B cell (primary cell): ENCODE measurements around the gene IL4. TPM values are rescaled to one million over a fixed set of nuclear protein-coding genes. Genes with fewer than 3 reads are reported as not detected.

Experiments used
- ATAC-seq: fragments of 200-7000 bp; cut with Tn5 transposase; one replicate; pipeline ENCODE4 v1.10.0; 2021; ENCODE audit warnings: low read depth, mild to moderate bottlenecking, moderate number of reproducible peaks, moderate library complexity
- CTCF ChIA-PET: fragments of 350-600 bp; sonication (Branson Sonifier 250); formaldehyde crosslinking; loops from one replicate; lab custom pipeline; 2021; ENCODE audit warnings: antibody characterized with exemption, inconsistent platforms; lab: Charles Lee
- POLR2A ChIA-PET: fragments of 350-600 bp; sonication (Branson Sonifier 250); formaldehyde crosslinking; loops from one replicate; lab custom pipeline; 2021; ENCODE audit warnings: antibody characterized with exemption; lab: Charles Lee
- DNase-seq: peaks from one replicate; pipeline ENCODE4 v3.0.0; 2013
- H2AFZ ChIP-seq: 2 replicates; pipeline ENCODE4 v1.6.1; 2012; ENCODE audit warnings: mild to moderate bottlenecking, low read depth, low read length; ENCODE audit not compliant: insufficient read depth, poor library complexity, severe bottlenecking
- H3K27ac ChIP-seq, 2 donors: 1 replicate in 1 of 2; 2 replicates in 1 of 2; pipeline ENCODE4 v1.5.1; 2012 to 2013; ENCODE audit warnings: low read length in 2 of 2, mild to moderate bottlenecking in 2 of 2, moderate library complexity in 1 of 2
- H3K27me3 ChIP-seq, 4 experiments: fragments of 200-600 bp in 1 of 4; sonication (generic) in 1 of 4; replicated peaks in 1 of 4; 1 replicate in 2 of 4; 2 replicates in 2 of 4; pipeline versions ENCODE4 v1.6.1 to v1.7.0; 2013 to 2016; ENCODE audit warnings: low read length in 3 of 4, mild to moderate bottlenecking in 2 of 4, mixed read lengths in 1 of 4, moderate library complexity in 1 of 4; ENCODE audit not compliant: insufficient read depth in 4 of 4, control insufficient read depth in 3 of 4; ENCODE audit errors: control extremely low read depth in 1 of 4
- H3K36me3 ChIP-seq, 2 experiments: replicated peaks in 1 of 2; 1 replicate in 1 of 2; 2 replicates in 1 of 2; pipeline versions ENCODE4 v1.6.1 to v1.7.1; 2013; ENCODE audit warnings: low read length in 1 of 2; ENCODE audit not compliant: insufficient read depth in 2 of 2, control insufficient read depth in 1 of 2; ENCODE audit errors: control extremely low read depth in 1 of 2, extremely low read depth in 1 of 2
- H3K4me1 ChIP-seq, 2 donors: fragments of 200-600 bp in 1 of 2; sonication (generic) in 1 of 2; 1 replicate in 1 of 2; 2 replicates in 1 of 2; pipeline versions ENCODE4 v1.5.1 to v1.6.1; 2013 to 2017; ENCODE audit warnings: low read length in 2 of 2; ENCODE audit not compliant: control insufficient read depth in 2 of 2, insufficient read depth in 2 of 2
- H3K4me2 ChIP-seq: replicated peaks from 2 replicates; pipeline ENCODE3; 2012; ENCODE audit warnings: mild to moderate bottlenecking, low read depth, low read length; ENCODE audit not compliant: poor library complexity, severe bottlenecking
- H3K4me3 ChIP-seq, 5 experiments: fragments of 200-600 bp in 1 of 5; sonication (generic) in 1 of 5; 1 replicate in 3 of 5; 2 replicates in 2 of 5; pipeline versions ENCODE4 v1.5.1 to v1.7.0; 2011 to 2016; ENCODE audit warnings: low read length in 4 of 5, mild to moderate bottlenecking in 4 of 5, low read depth in 2 of 5, control low read depth in 1 of 5, moderate library complexity in 1 of 5; ENCODE audit not compliant: insufficient read depth in 1 of 5; ENCODE audit errors: control extremely low read depth in 1 of 5, extremely low read depth in 1 of 5
- H3K79me2 ChIP-seq: fragments of 200-600 bp; sonication (generic); one replicate; pipeline ENCODE4 v1.6.0; 2016; ENCODE audit warnings: low read length; ENCODE audit not compliant: control insufficient read depth, insufficient read depth
- H3K9ac ChIP-seq: fragments of 200-600 bp; sonication (generic); 2 replicates; pipeline ENCODE4 v1.6.1; 2017; ENCODE audit warnings: mild to moderate bottlenecking, low read length, moderate library complexity
- H3K9me3 ChIP-seq, 3 donors: one replicate each; pipeline versions ENCODE4 v1.6.1 to v1.7.1; 2013; ENCODE audit warnings: low read length in 2 of 3; ENCODE audit not compliant: control insufficient read depth in 2 of 3, insufficient read depth in 1 of 3; ENCODE audit errors: control extremely low read depth in 1 of 3
- H4K20me1 ChIP-seq: 2 replicates; pipeline ENCODE4 v1.6.0; 2012; ENCODE audit warnings: mild to moderate bottlenecking, low read length; ENCODE audit not compliant: insufficient read depth, control insufficient read depth, poor library complexity, severe bottlenecking
- H3K27ac Mint-ChIP-seq: one replicate; pipeline ENCODE4 v1.8.0; 2021; ENCODE audit warnings: mixed read lengths
- H3K27me3 Mint-ChIP-seq: one replicate; pipeline ENCODE4 v1.8.0; 2021; ENCODE audit warnings: mixed read lengths
- H3K4me1 Mint-ChIP-seq: one replicate; pipeline ENCODE4 v1.8.0; 2021; ENCODE audit warnings: mixed read lengths
- H3K4me3 Mint-ChIP-seq: one replicate; pipeline ENCODE4 v1.8.0; 2021; ENCODE audit warnings: mixed read lengths
- H3K9me3 Mint-ChIP-seq: one replicate; pipeline ENCODE4 v1.8.0; 2022; ENCODE audit warnings: mixed read lengths; ENCODE audit not compliant: insufficient read depth
- CTCF ChIP-seq: fragments of 200-600 bp; IDR thresholded peaks from one replicate; pipeline ENCODE4 v1.8.0; 2022; ENCODE audit warnings: antibody characterized with exemption, mild to moderate bottlenecking
- EZH2 ChIP-seq: IDR thresholded peaks from 2 replicates; pipeline ENCODE4 v1.6.1; 2012; ENCODE audit warnings: borderline replicate concordance, low read depth, mild to moderate bottlenecking, moderate library complexity, low read length; ENCODE audit not compliant: insufficient read depth, poor library complexity, severe bottlenecking
- WGBS: methylation state at CpG from one replicate; pipeline ENCODE4 v1.1.5; 2013; ENCODE audit warnings: missing lambda C conversion rate; ENCODE audit not compliant: insufficient coverage; 5-methylcytosine and 5-hydroxymethylcytosine counted together
- intact Hi-C: fragments of 100-400 bp; cut with micrococcal nuclease; formaldehyde crosslinking; loops from one replicate; pipeline ENCODE4 v1.10.0; 2022
- polyA plus RNA-seq: library from polyadenylated mRNA; depleted of rRNA; stranded (reverse); fragments of >200 nt; gene quantifications from 2 replicates; pipeline ENCODE4 v1.2.3, GENCODE V29; 2012
- total RNA-seq, 2 donors: library from RNA; stranded (reverse); fragments of 120-200 nt in 1 of 2; gene quantifications; 1 replicate in 1 of 2; 2 replicates in 1 of 2; pipeline versions ENCODE4 v1.2.3 to v1.2.4, GENCODE V29; 2013 to 2022

IL4 gene
- total and polyA plus RNA-seq, 2 donors (not counting 1 experiment from before 2014, with no cell fraction given) = not detected

- Mint-ChIP-seq H3K4me1 (no peaks in the 10 kb centered on the region), H3K4me3 (no peak overlapping the region), H3K9me3 (no peaks in the 10 kb centered on the region), H3K27me3 (no peaks in the 10 kb centered on the region), H3K27ac (no peak overlapping the region)
- H3K9me3 ChIP-seq = no peaks in the 10 kb centered on the region
- ATAC-seq = no peak
- ChIA-PET CTCF (interaction anchor here (1.9 kb wide), 1 partner anchor 13 kb away, joined by 4 read pairs; no protein-coding TSS in a partner anchor), POLR2A (interaction anchor here (0.5 kb wide), 1 partner anchor 97 kb away, joined by 3 read pairs; no protein-coding TSS in a partner anchor)
- WGBS = 98% methylated on average over 8 of the region's 10 CpGs
- H3K4me1 ChIP-seq = no peaks in the 10 kb centered on the region
- H3K27me3 ChIP-seq = no peaks in the 10 kb centered on the region
- H3K9ac ChIP-seq = no peak overlapping the region
- no peak overlapping the region for H3K4me3 ChIP-seq
- no peak overlapping the region for H3K4me2 ChIP-seq
- no peak for DNase-seq
- intact Hi-C loops = no loop called here
- H2AFZ ChIP-seq = no peak overlapping the region
- no peaks in the 10 kb centered on the region for H3K79me2 ChIP-seq
- H3K36me3 ChIP-seq = peaks cover 0 to 2% of the 10 kb centered on the region in 2 experiments
- TF ChIP-seq EZH2 (no peak), CTCF (no peak)
- no peaks in the 10 kb centered on the region for H4K20me1 ChIP-seq
- no peak overlapping the region for H3K27ac ChIP-seq
Measured at GRCh38 chr5:132729896-132730295, 56.1 kb downstream of the IL4 start.

Other genes with a start within 250 kb of the IL4 start
- gene IRF1, start 183.2 kb upstream of the IL4 start, total RNA-seq = 304 and 306 TPM in 2 replicates
- gene IRF1, start 183.2 kb upstream of the IL4 start, polyA plus RNA-seq = 166 and 173 TPM in 2 replicates
- not detected in 2 replicates for gene IL5, start 130.5 kb upstream of the IL4 start, total RNA-seq
- gene IL5, start 130.5 kb upstream of the IL4 start, polyA plus RNA-seq = not detected in 2 replicates
- 31.7 and 32.7 TPM in 2 replicates for gene RAD50, start 117.0 kb upstream of the IL4 start, total RNA-seq
- 11.2 and 12.0 TPM in 2 replicates for gene RAD50, start 117.0 kb upstream of the IL4 start, polyA plus RNA-seq
- 0.42 TPM in 1 of 2 replicates, not detected in the other for gene IL13, start 15.8 kb upstream of the IL4 start, total RNA-seq
- 0.14 and 0.45 TPM in 2 replicates for gene IL13, start 15.8 kb upstream of the IL4 start, polyA plus RNA-seq
- 13.6 and 16.0 TPM in 2 replicates for gene KIF3A, start 63.6 kb downstream of the IL4 start, total RNA-seq
- 1.3 and 1.5 TPM in 2 replicates for gene KIF3A, start 63.6 kb downstream of the IL4 start, polyA plus RNA-seq
- 1.1 and 2.0 TPM in 2 replicates for gene CCNI2, start 73.4 kb downstream of the IL4 start, total RNA-seq
- gene CCNI2, start 73.4 kb downstream of the IL4 start, polyA plus RNA-seq = 0.04 and 0.39 TPM in 2 replicates
- 3.9 and 5.9 TPM in 2 replicates for gene SEPTIN8, start 103.2 kb downstream of the IL4 start, total RNA-seq
- 1.3 and 4.0 TPM in 2 replicates for gene SEPTIN8, start 103.2 kb downstream of the IL4 start, polyA plus RNA-seq
- gene SOWAHA, start 139.3 kb downstream of the IL4 start, total RNA-seq = not detected in 2 replicates
- not detected in 2 replicates for gene SOWAHA, start 139.3 kb downstream of the IL4 start, polyA plus RNA-seq
- 2.3 and 2.5 TPM in 2 replicates for gene SHROOM1, start 156.7 kb downstream of the IL4 start, total RNA-seq
- gene SHROOM1, start 156.7 kb downstream of the IL4 start, polyA plus RNA-seq = 1.1 and 1.3 TPM in 2 replicates
- gene GDF9, start 192.5 kb downstream of the IL4 start, total RNA-seq = 0.51 and 0.67 TPM in 2 replicates
- 0.62 and 0.88 TPM in 2 replicates for gene GDF9, start 192.5 kb downstream of the IL4 start, polyA plus RNA-seq
- 78.5 and 90.0 TPM in 2 replicates for gene UQCRQ, start 192.7 kb downstream of the IL4 start, total RNA-seq
- gene UQCRQ, start 192.7 kb downstream of the IL4 start, polyA plus RNA-seq = 57.7 and 71.1 TPM in 2 replicates
- 5.4 and 5.9 TPM in 2 replicates for gene LEAP2, start 199.7 kb downstream of the IL4 start, total RNA-seq
- gene LEAP2, start 199.7 kb downstream of the IL4 start, polyA plus RNA-seq = 2.2 and 3.4 TPM in 2 replicates